ENCODE data around the gene TULP4.

Gene TULP4

DNA sequence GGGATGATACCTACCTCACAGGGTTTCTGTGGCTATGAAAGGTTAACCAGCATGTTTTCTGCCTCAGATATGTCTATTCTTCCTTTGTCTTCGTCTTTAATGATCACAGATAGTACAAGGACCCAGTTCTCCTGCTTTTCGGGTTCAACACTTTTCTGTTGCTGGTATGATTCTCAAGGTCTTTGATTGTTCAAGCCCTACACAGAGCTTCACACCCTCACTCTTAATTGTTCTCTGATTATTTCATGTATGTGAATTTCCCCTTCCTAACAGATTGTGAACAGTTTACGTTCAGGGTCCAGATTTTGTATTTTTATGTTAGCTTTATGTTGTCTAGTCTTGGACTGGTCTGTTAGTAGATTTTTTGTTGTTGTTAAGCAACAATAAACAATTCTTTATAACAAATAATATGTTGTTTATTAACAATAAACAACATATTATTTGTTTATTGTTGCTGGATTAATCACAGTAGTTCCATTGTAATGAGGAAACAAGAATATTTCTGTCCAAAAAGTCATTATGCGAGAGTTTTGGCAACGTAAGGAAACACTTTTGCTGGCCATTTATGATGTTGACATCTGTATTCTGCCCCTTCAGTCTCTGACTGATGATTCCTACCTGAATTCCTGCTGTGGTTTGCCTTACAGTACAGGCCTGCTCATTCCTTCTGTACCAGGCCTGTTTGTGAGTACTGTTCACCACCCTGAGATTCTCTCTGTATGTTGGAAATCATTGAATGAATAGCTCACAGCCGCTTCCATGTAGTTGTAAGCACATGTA lies 27.2 kb upstream of the TULP4 start:
- DNase-seq (ENCODE audit: extremely low spot score), result no peak
- ChIA-PET POLR2A (interaction anchor here (0.8 kb wide), 1 partner anchor 96 kb away, joined by 3 read pairs; no protein-coding TSS in a partner anchor), CTCF (interaction anchor here (1.1 kb wide), 1 partner anchor 12 kb away, joined by 3 read pairs; no protein-coding TSS in a partner anchor)
- TF ChIP-seq ELF4 (IDR thresholded peaks at IDR 0.05) (no peak), SP1 (IDR thresholded peaks at IDR 0.05) (no peak), PKNOX1 (IDR thresholded peaks at IDR 0.05) (no peak)

DNA sequence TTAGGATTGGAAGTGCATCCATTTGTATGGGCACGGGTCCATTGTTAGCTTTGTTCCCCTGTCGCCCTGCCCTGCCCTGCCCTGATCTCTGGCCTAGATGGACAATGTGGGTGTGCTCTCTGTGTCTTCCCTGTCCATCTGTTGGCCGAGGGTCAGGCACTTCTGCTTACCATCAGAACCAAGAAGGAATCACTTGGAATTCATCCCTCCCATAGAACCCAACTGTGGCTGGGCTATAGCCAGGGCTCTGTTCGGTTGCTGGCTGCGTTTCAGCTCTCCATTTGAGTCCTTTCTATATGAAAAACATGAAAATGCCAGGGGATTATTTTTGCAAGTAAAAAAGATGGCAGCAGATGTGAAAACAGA lies 26.6 kb upstream of the TULP4 start:
- CTCF ChIA-PET, result no interaction called here

DNA sequence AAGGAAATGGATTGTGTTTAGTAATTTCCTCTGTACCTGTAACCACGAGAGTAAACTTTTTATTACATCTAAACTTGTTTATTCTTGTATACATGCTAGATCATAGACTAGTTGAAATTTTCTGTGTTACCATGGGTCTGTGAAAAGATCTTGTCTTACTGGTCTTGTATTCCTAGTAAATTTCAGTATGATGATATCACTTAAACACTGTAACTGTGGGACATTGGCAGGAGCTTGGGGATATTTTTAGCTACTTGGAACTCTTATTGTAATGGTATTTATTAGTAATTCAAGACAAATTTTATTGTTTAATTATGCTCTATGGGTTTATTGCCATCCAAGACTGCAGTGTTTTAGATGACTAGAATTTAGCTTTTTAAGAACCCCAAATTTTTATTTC lies 25.9 kb upstream of the TULP4 start:
- CTCF ChIA-PET, result no interaction called here

More for the DNA sequence above, 26.6 kb upstream of the TULP4 start:
- POLR2A ChIA-PET, result interaction anchor here (0.8 kb wide), 1 partner anchor 96 kb away, joined by 3 read pairs; no protein-coding TSS in a partner anchor
- no peak for DNase-seq (ENCODE audit: extremely low spot score)
- TF ChIP-seq BHLHE40 (IDR thresholded peaks at IDR 0.05; ENCODE audit: borderline replicate concordance) (no peak), CTBP1 (IDR thresholded peaks at IDR 0.05; ENCODE audit: borderline replicate concordance) (no peak), PKNOX1 (IDR thresholded peaks at IDR 0.05) (no peak), L3MBTL2 (conservative IDR thresholded peaks at IDR 0.05) (no peak), ARNT (IDR thresholded peaks at IDR 0.05) (no peak)

DNA sequence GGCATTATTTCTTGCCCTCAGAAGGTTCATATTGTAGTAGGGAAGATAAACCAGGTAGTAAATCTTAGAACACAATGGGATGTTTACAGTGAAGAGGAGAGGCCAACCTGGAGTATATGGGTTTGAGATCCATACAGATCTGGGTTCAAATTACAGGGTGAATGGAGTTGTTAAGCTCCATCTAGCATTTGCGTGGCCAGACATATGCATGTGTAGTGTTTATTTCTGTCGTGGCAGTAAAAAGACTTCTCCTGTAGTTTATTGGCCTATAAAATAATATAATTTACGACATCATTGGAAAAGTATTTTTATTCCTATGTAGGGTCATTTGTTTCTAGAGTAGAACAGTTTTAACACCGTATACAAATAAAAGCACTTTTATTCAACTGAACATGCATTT lies 25.2 kb upstream of the TULP4 start:
- ChIA-PET CTCF (no interaction called here), POLR2A (interaction anchor here (0.6 to 0.9 kb wide), 2 partner anchors 54 to 56 kb away, joined by 3 read pairs; no protein-coding TSS in a partner anchor)
- DNase-seq (ENCODE audit: extremely low spot score), result peak; percentile 64
- TF ChIP-seq CTBP1 (IDR thresholded peaks at IDR 0.05; ENCODE audit: borderline replicate concordance) (peak; percentile 95), L3MBTL2 (conservative IDR thresholded peaks at IDR 0.05) (0 out of 2 replicates have a peak, but pooled peaks have one; percentile 17), PKNOX1 (IDR thresholded peaks at IDR 0.05) (peak; percentile 95), NFRKB (IDR thresholded peaks at IDR 0.05) (no peak), ARNT (IDR thresholded peaks at IDR 0.05) (peak; percentile 95), LEF1 (IDR thresholded peaks at IDR 0.05; ENCODE audit: borderline replicate concordance) (0 out of 2 replicates have a peak, but pooled peaks have one; percentile 30), HDGF (IDR thresholded peaks at IDR 0.05; ENCODE audit: borderline replicate concordance) (no peak), FOXK2 (IDR thresholded peaks at IDR 0.05) (peak; percentile 70; the same call in 1 of the 2 replicates), ZNF384 (IDR thresholded peaks at IDR 0.05) (0 out of 2 replicates have a peak, but pooled peaks have one; percentile 29), ELF4 (IDR thresholded peaks at IDR 0.05) (no peak), FOXA1 (IDR thresholded peaks at IDR 0.05) (no peak), BHLHE40 (IDR thresholded peaks at IDR 0.05; ENCODE audit: borderline replicate concordance) (no peak), SP1 (IDR thresholded peaks at IDR 0.05) (no peak), SUZ12 (IDR thresholded peaks at IDR 0.05) (no peak), TARDBP (IDR thresholded peaks at IDR 0.05) (0 out of 2 replicates have a peak, but pooled peaks have one; percentile 33), FOXM1 (IDR thresholded peaks at IDR 0.05; ENCODE audit: borderline replicate concordance) (0 out of 2 replicates have a peak, but pooled peaks have one; percentile 59)

More for the DNA sequence above, 25.9 kb upstream of the TULP4 start:
- POLR2A ChIA-PET, result interaction anchor here (0.6 to 0.9 kb wide), 2 partner anchors 53 to 55 kb away, joined by 3 read pairs; no protein-coding TSS in a partner anchor
- TF ChIP-seq CTBP1 (IDR thresholded peaks at IDR 0.05; ENCODE audit: borderline replicate concordance), result no peak
- no peak for TF ChIP-seq SUZ12 (IDR thresholded peaks at IDR 0.05)
- no peak for TF ChIP-seq NFRKB (IDR thresholded peaks at IDR 0.05)
- TF ChIP-seq ARNT (IDR thresholded peaks at IDR 0.05), result no peak
- TF ChIP-seq ZNF384 (IDR thresholded peaks at IDR 0.05), result no peak
- no peak for TF ChIP-seq HDGF (IDR thresholded peaks at IDR 0.05; ENCODE audit: borderline replicate concordance)
- no peak for TF ChIP-seq ELF4 (IDR thresholded peaks at IDR 0.05)
- TF ChIP-seq FOXM1 (IDR thresholded peaks at IDR 0.05; ENCODE audit: borderline replicate concordance), result no peak
- TF ChIP-seq FOXA1 (IDR thresholded peaks at IDR 0.05), result no peak
- TF ChIP-seq LEF1 (IDR thresholded peaks at IDR 0.05; ENCODE audit: borderline replicate concordance), result no peak
- no peak for TF ChIP-seq FOXK2 (IDR thresholded peaks at IDR 0.05)
- no peak for TF ChIP-seq SP1 (IDR thresholded peaks at IDR 0.05)
- TF ChIP-seq BHLHE40 (IDR thresholded peaks at IDR 0.05; ENCODE audit: borderline replicate concordance), result no peak
- TF ChIP-seq PKNOX1 (IDR thresholded peaks at IDR 0.05), result no peak
- no peak for TF ChIP-seq L3MBTL2 (conservative IDR thresholded peaks at IDR 0.05)
- DNase-seq (ENCODE audit: extremely low spot score), result no peak

DNA sequence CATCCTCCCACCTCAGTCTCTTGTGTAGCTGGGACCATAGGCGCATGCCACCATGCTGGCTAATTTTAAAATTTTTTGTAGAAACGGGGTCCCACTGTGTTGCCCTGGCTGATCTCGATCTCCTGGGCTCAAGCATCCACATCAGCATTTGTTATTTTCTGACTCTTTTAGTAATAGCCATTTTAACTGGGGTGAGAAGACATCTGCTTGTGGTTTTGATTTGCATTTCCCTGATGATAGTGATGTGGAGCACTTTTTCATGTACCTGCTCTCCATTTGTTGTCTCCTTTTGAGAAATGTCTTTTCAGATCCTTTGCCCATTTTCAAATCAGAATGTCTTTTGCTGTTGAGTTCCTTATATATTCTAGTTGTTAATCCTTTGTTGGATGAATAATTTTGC lies 22.2 kb upstream of the TULP4 start:
- CTCF ChIA-PET, result no interaction called here
- DNase-seq (ENCODE audit: extremely low spot score), result no peak
- POLR2A ChIA-PET, result no interaction called here

DNA sequence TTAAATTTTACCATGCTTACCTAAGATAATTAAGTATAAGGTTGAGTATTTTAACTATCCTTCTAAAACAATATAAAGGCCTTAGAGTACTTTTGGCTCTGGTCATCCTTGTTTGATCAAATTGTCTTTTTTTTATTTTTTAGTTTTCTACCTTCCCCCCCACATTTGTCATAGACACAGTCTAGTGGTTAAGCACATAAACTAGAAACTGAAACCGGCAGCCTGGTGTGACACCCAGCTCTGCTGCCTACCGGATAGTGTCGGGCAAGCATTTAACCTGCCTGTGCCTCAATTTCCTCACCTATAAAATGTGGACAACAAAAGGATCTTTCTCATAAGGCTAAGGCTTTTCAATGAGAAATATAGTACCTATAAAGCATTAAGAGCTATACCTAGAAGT lies 21.6 kb upstream of the TULP4 start:
- CTCF ChIA-PET, result no interaction called here
- TF ChIP-seq HDGF (IDR thresholded peaks at IDR 0.05; ENCODE audit: borderline replicate concordance), result no peak
- TF ChIP-seq SUZ12 (IDR thresholded peaks at IDR 0.05), result no peak
- TF ChIP-seq FOXA1 (IDR thresholded peaks at IDR 0.05), result no peak
- no peak for TF ChIP-seq FOXM1 (IDR thresholded peaks at IDR 0.05; ENCODE audit: borderline replicate concordance)
- TF ChIP-seq ZNF384 (IDR thresholded peaks at IDR 0.05), result no peak
- no peak for TF ChIP-seq CTBP1 (IDR thresholded peaks at IDR 0.05; ENCODE audit: borderline replicate concordance)
- no peak for TF ChIP-seq L3MBTL2 (conservative IDR thresholded peaks at IDR 0.05)
- no peak for TF ChIP-seq SP1 (IDR thresholded peaks at IDR 0.05)
- no peak for TF ChIP-seq TARDBP (IDR thresholded peaks at IDR 0.05)
- no peak for TF ChIP-seq NFRKB (IDR thresholded peaks at IDR 0.05)
- TF ChIP-seq BHLHE40 (IDR thresholded peaks at IDR 0.05; ENCODE audit: borderline replicate concordance), result no peak
- no peak for TF ChIP-seq ARNT (IDR thresholded peaks at IDR 0.05)
- no peak for TF ChIP-seq FOXK2 (IDR thresholded peaks at IDR 0.05)
- no peak for TF ChIP-seq PKNOX1 (IDR thresholded peaks at IDR 0.05)
- no peak for TF ChIP-seq ELF4 (IDR thresholded peaks at IDR 0.05)
- TF ChIP-seq LEF1 (IDR thresholded peaks at IDR 0.05; ENCODE audit: borderline replicate concordance), result no peak
- POLR2A ChIA-PET, result no interaction called here
- DNase-seq (ENCODE audit: extremely low spot score), result no peak

More for the DNA sequence above, 22.2 kb upstream of the TULP4 start:
- TF ChIP-seq ELF4 (IDR thresholded peaks at IDR 0.05), result no peak
- no peak for TF ChIP-seq CTBP1 (IDR thresholded peaks at IDR 0.05; ENCODE audit: borderline replicate concordance)
